ENCODE measurements around the gene NCKIPSD.

The NCKIPSD gene

DNA sequence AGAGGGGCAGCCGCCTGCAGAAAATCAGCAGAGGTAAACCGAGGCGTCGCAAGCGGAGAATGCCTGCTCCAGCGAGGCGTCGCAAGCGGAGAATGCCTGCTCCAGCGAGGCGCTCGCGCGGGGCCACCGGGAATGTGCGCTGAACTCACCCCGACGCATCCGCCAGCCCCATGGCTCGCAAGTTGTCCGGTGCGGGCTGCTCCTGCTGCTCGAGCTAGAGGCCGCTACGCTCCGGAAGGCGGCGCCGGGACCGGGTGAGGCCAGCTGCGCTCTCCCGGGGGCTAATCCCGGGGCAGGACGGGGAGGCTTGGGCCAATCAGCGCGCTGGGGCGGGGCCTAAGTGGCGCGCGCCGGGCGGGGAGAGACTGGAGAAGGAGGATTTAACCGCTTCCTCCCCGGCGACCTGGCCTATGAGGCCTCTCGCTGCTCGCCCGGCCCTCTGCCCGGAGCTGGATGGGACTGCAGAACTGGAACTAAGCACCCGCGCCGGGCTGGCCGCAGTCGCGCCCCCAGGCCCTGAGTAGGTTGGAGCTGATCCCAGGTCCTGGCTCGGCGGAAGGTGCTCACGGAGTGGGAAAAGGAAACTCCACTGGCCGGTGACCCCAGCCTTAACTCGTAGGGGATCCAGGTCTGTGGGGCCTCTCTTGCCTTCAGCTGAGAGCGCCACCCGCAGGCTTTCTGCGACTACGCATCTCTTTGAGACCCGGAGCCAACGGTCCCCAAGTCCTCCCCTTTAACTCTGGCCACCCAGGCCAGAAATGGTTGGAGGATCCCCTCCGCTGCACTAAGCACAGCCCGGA is 50.3 kb downstream of the NCKIPSD start, which contains the start of gene SLC26A6:
Gene SLC26A6, minus strand, starts transcription at position 240 of the 800 bp plus-strand sequence. Its CDS starts 68 bp downstream, at position 172.
- Histone ChIP-seq H3K36me3 (ENCODE audit: control insufficient read depth, insufficient read depth, low read length) (peaks cover 16% of the 10 kb centered on the region), H3K27ac (ENCODE audit: insufficient read depth, low read depth, low read length, poor library complexity, severe bottlenecking) (peak within 1 kb of the TSS; percentile 77), H3K4me3 (ENCODE audit: insufficient read depth, low read depth, low read length) (peak within 1 kb of the TSS; percentile 81), H3K9me3 (ENCODE audit: control insufficient read depth, low read length) (no peaks in the 10 kb centered on the region), H3K4me1 (ENCODE audit: control insufficient read depth, insufficient read depth, low read length) (peaks cover 11% of the 10 kb centered on the region), H3K27me3 (ENCODE audit: control insufficient read depth, insufficient read depth, low read length, poor library complexity, severe bottlenecking) (no peaks in the 10 kb centered on the region)
- 0 to 1% methylated on average over 68 of the region's 68 CpGs for WGBS, 2 experiments

DNA sequence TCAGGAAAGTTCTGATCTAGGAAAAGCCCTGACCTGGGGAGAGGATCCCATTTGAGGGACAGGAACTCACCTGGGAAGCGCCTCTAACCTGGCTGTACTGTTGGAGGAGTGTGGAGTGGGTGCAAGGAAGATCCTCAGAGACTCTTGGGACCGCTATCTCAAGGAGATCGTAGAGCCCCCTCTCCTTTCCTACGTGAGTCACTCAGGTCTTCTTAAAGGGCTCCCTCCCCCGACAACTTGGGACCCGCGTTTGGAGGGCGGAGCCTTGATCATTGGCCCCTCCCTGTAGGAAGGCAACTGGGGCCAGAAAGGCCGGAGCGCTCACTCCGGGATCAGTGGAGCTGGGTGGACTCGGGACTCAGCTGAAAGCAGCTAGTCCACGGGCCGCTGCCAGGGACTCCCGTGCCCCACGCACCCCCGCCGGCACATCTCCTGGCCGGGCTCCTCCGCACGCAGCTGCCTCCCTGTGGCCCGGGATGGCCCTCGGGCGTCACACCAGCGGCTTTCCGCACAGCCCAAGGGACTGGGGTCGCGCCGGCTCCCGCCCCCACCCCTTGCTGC is 51.0 kb downstream of the NCKIPSD start:
- Histone ChIP-seq H3K27ac (ENCODE audit: insufficient read depth, low read depth, low read length, poor library complexity, severe bottlenecking) (peak overlapping the region; percentile 77), H3K36me3 (ENCODE audit: control insufficient read depth, insufficient read depth, low read length) (peaks cover 16% of the 10 kb centered on the region)
- 1 to 2% methylated on average over 30 of the region's 30 CpGs for WGBS, 2 experiments

GRCh38 chr3:48633743-48634142 is 52.0 kb downstream of the NCKIPSD start:
- Histone ChIP-seq H3K4me3 (ENCODE audit: insufficient read depth, low read depth, low read length) (peak overlapping the region; percentile 81), H3K27me3 (ENCODE audit: control insufficient read depth, insufficient read depth, low read length, poor library complexity, severe bottlenecking) (no peaks in the 10 kb centered on the region), H3K9me3 (ENCODE audit: control insufficient read depth, low read length) (no peaks in the 10 kb centered on the region), H3K4me1 (ENCODE audit: control insufficient read depth, insufficient read depth, low read length) (peaks cover 11% of the 10 kb centered on the region), H3K36me3 (ENCODE audit: control insufficient read depth, insufficient read depth, low read length) (peaks cover 11% of the 10 kb centered on the region), H3K27ac (ENCODE audit: insufficient read depth, low read depth, low read length, poor library complexity, severe bottlenecking) (no peak overlapping the region)
- WGBS, 2 experiments: 86 to 93% methylated on average over 2 of the region's 2 CpGs

More for the DNA sequence above, 51.0 kb downstream of the NCKIPSD start:
- Histone ChIP-seq H3K4me3 (ENCODE audit: insufficient read depth, low read depth, low read length) (peak overlapping the region; percentile 81), H3K27me3 (ENCODE audit: control insufficient read depth, insufficient read depth, low read length, poor library complexity, severe bottlenecking) (no peaks in the 10 kb centered on the region), H3K9me3 (ENCODE audit: control insufficient read depth, low read length) (no peaks in the 10 kb centered on the region), H3K4me1 (ENCODE audit: control insufficient read depth, insufficient read depth, low read length) (peaks cover 11% of the 10 kb centered on the region)

DNA sequence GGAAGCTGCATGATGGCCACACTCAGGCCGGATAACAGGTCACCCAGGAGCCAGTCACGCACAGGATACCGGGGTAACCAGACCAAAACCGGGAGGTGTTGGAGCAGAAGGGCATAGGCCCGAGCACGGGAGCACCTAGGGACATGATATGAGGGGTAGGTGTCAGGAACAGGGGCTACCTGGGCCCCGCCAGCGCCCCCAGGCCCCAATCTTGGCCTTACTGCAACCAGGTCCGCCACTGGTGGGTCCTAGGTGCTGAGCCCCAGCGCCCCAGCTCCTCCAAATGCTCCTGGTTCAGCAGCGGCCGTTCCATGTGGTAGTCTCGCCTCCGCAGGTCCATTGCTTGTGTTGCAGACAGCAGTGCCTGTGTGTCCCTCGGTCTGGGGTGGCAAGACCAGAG is 52.5 kb downstream of the NCKIPSD start:
- Histone ChIP-seq H3K36me3 (ENCODE audit: control insufficient read depth, insufficient read depth, low read length) (peaks cover 11% of the 10 kb centered on the region), H3K4me3 (ENCODE audit: insufficient read depth, low read depth, low read length) (no peak overlapping the region), H3K9me3 (ENCODE audit: control insufficient read depth, low read length) (no peaks in the 10 kb centered on the region), H3K4me1 (ENCODE audit: control insufficient read depth, insufficient read depth, low read length) (peaks cover 11% of the 10 kb centered on the region), H3K27me3 (ENCODE audit: control insufficient read depth, insufficient read depth, low read length, poor library complexity, severe bottlenecking) (no peaks in the 10 kb centered on the region), H3K27ac (ENCODE audit: insufficient read depth, low read depth, low read length, poor library complexity, severe bottlenecking) (no peak overlapping the region)
- WGBS, 2 experiments: 96% methylated on average over 15 of the region's 15 CpGs

GRCh38 chr3:48631516-48632448 is 53.9 kb downstream of the NCKIPSD start:
- H3K27ac ChIP-seq (ENCODE audit: insufficient read depth, low read depth, low read length, poor library complexity, severe bottlenecking): no peak overlapping the region
- no peak overlapping the region for H3K4me3 ChIP-seq (ENCODE audit: insufficient read depth, low read depth, low read length)
- H3K4me1 ChIP-seq (ENCODE audit: control insufficient read depth, insufficient read depth, low read length): peaks cover 11% of the 10 kb centered on the region
- H3K36me3 ChIP-seq (ENCODE audit: control insufficient read depth, insufficient read depth, low read length): peaks cover 14% of the 10 kb centered on the region
- no peaks in the 10 kb centered on the region for H3K9me3 ChIP-seq (ENCODE audit: control insufficient read depth, low read length)
- WGBS, 2 experiments: 95 to 96% methylated on average over 22 of the region's 22 CpGs
- H3K27me3 ChIP-seq (ENCODE audit: control insufficient read depth, insufficient read depth, low read length, poor library complexity, severe bottlenecking): no peaks in the 10 kb centered on the region

DNA sequence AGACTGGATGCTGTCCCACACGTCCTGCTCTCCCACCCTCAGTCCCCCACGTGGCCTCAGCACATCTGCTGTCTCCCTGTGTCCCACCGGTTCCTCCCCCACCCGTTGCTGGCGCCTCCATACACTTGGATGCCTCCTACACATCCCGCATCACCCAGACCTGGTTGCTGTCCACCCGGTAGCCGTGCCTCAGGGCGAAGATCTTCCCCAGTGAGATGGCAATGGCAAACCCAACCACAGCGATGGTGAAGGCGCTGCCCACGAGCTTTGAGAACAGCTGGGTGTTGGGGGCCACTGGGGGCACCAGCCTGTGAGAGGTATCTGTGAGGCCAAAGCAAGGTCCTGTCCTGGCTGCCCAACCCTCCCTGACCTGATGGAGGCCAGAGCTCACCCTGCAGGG is 54.9 kb downstream of the NCKIPSD start:
- Histone ChIP-seq H3K27me3 (ENCODE audit: control insufficient read depth, insufficient read depth, low read length, poor library complexity, severe bottlenecking) (no peaks in the 10 kb centered on the region), H3K36me3 (ENCODE audit: control insufficient read depth, insufficient read depth, low read length) (peaks cover 16% of the 10 kb centered on the region), H3K9me3 (ENCODE audit: control insufficient read depth, low read length) (no peaks in the 10 kb centered on the region), H3K27ac (ENCODE audit: insufficient read depth, low read depth, low read length, poor library complexity, severe bottlenecking) (no peak overlapping the region), H3K4me1 (ENCODE audit: control insufficient read depth, insufficient read depth, low read length) (peaks cover 6% of the 10 kb centered on the region), H3K4me3 (ENCODE audit: insufficient read depth, low read depth, low read length) (no peak overlapping the region)
- WGBS, 2 experiments: 93 to 96% methylated on average over 12 of the region's 12 CpGs

GRCh38 chr3:48630407-48630806 is 55.3 kb downstream of the NCKIPSD start:
- H3K4me1 ChIP-seq (ENCODE audit: control insufficient read depth, insufficient read depth, low read length): peaks cover 6% of the 10 kb centered on the region
- no peaks in the 10 kb centered on the region for H3K27me3 ChIP-seq (ENCODE audit: control insufficient read depth, insufficient read depth, low read length, poor library complexity, severe bottlenecking)
- 95 to 99% methylated on average over 8 of the region's 8 CpGs for WGBS, 2 experiments
- no peak overlapping the region for H3K27ac ChIP-seq (ENCODE audit: insufficient read depth, low read depth, low read length, poor library complexity, severe bottlenecking)
- H3K36me3 ChIP-seq (ENCODE audit: control insufficient read depth, insufficient read depth, low read length): peaks cover 16% of the 10 kb centered on the region
- no peaks in the 10 kb centered on the region for H3K9me3 ChIP-seq (ENCODE audit: control insufficient read depth, low read length)
- H3K4me3 ChIP-seq (ENCODE audit: insufficient read depth, low read depth, low read length): no peak overlapping the region

GRCh38 chr3:48629894-48630293 is 55.8 kb downstream of the NCKIPSD start:
- H3K4me3 ChIP-seq (ENCODE audit: insufficient read depth, low read depth, low read length): no peak overlapping the region
- 96% methylated on average over 12 of the region's 12 CpGs for whole genome bisulfite sequencing, 2 experiments
- H3K27me3 ChIP-seq (ENCODE audit: control insufficient read depth, insufficient read depth, low read length, poor library complexity, severe bottlenecking): no peaks in the 10 kb centered on the region
- no peaks in the 10 kb centered on the region for H3K9me3 ChIP-seq (ENCODE audit: control insufficient read depth, low read length)
- H3K36me3 ChIP-seq (ENCODE audit: control insufficient read depth, insufficient read depth, low read length): peaks cover 16% of the 10 kb centered on the region
- no peak overlapping the region for H3K27ac ChIP-seq (ENCODE audit: insufficient read depth, low read depth, low read length, poor library complexity, severe bottlenecking)
- peaks cover 6% of the 10 kb centered on the region for H3K4me1 ChIP-seq (ENCODE audit: control insufficient read depth, insufficient read depth, low read length)

- Histone ChIP-seq H3K4me3 (ENCODE audit: insufficient read depth, low read depth, low read length) (no peak overlapping the region), H3K27ac (ENCODE audit: insufficient read depth, low read depth, low read length, poor library complexity, severe bottlenecking) (no peak overlapping the region), H3K27me3 (ENCODE audit: control insufficient read depth, insufficient read depth, low read length, poor library complexity, severe bottlenecking) (no peaks in the 10 kb centered on the region), H3K36me3 (ENCODE audit: control insufficient read depth, insufficient read depth, low read length) (peaks cover 16% of the 10 kb centered on the region), H3K4me1 (ENCODE audit: control insufficient read depth, insufficient read depth, low read length) (no peaks in the 10 kb centered on the region), H3K9me3 (ENCODE audit: control insufficient read depth, low read length) (no peaks in the 10 kb centered on the region)
- 95 to 97% methylated on average over 13 of the region's 13 CpGs for WGBS, 2 experiments
Measured at GRCh38 chr3:48628277-48629017, 57.3 kb downstream of the NCKIPSD start.
